Gastroesophageal sphincter (tissue), 4 donors: ENCODE results near the gene PAM16. TPM values are rescaled to one million over a fixed set of nuclear protein-coding genes. Genes with fewer than 3 reads are reported as not detected.

Experiments used
- ATAC-seq: fragments of 150-250 bp; one replicate; pipeline ENCODE4 v1.9.1; 2016; ENCODE audit warnings: mild to moderate bottlenecking, moderate library complexity
- H3K27ac ChIP-seq, 4 donors: fragments of 200-600 bp; sonication (generic) in 3 of 4; 1 replicate in 3 of 4; 2 replicates in 1 of 4; pipeline ENCODE4 v1.5.1; 2016 to 2019
- H3K27me3 ChIP-seq: fragments of 200-600 bp; sonication (generic); one replicate; pipeline ENCODE4 v1.5.1; 2019
- H3K36me3 ChIP-seq, 2 donors: fragments of 200-600 bp; sonication (generic); one replicate each; pipeline ENCODE4 v1.5.1; 2019; ENCODE audit warnings: control low read depth in 1 of 2
- H3K4me1 ChIP-seq, 3 donors: fragments of 200-600 bp; sonication (generic); 1 replicate in 2 of 3; 2 replicates in 1 of 3; pipeline ENCODE4 v1.5.1; 2016 to 2019; ENCODE audit warnings: control low read depth in 2 of 3
- H3K4me3 ChIP-seq, 2 donors: fragments of 200-600 bp; sonication (generic); one replicate each; pipeline ENCODE4 v1.5.1; 2019; ENCODE audit warnings: mild to moderate bottlenecking in 1 of 2, moderate library complexity in 1 of 2
- H3K9me3 ChIP-seq, 3 donors: fragments of 200-600 bp; sonication (generic); one replicate each; pipeline ENCODE4 v1.5.1; 2017 to 2019; ENCODE audit warnings: control low read depth in 2 of 3
- EP300 ChIP-seq: sonication (generic); formaldehyde crosslinking; IDR thresholded peaks from one replicate; pipeline ENCODE4 v1.6.1; 2017; ENCODE audit warnings: antibody characterized with exemption, mild to moderate bottlenecking
- POLR2A ChIP-seq, 2 donors: fragments of 450-650 bp; IDR thresholded peaks; one replicate each; pipeline ENCODE4 v1.6.1; 2017; ENCODE audit warnings: antibody characterized with exemption in 2 of 2, mild to moderate bottlenecking in 2 of 2, moderate library complexity in 1 of 2
- POLR2AphosphoS5 ChIP-seq: sonication (generic); formaldehyde crosslinking; IDR thresholded peaks from one replicate; pipeline ENCODE4 v1.6.1; 2017; ENCODE audit warnings: antibody characterized with exemption
- WGBS, 2 donors: methylation state at CpG; one replicate each; pipeline ENCODE4 v1.1.5; 2018; ENCODE audit warnings: low coverage in 1 of 2; 5-methylcytosine and 5-hydroxymethylcytosine counted together
- total RNA-seq, 4 donors: library from RNA; depleted of rRNA; stranded (reverse); fragments of >200 nt; gene quantifications; one replicate each; pipeline ENCODE4 v1.1.0, GENCODE V29; 2016
- TF ChIP-seq, protein P1 (sequence below), 4 experiments: fragments of 200-600 bp in 2 of 4; fragments of 450-650 bp in 2 of 4; sonication (generic) in 1 of 4; IDR thresholded peaks; one replicate each; pipeline ENCODE4 v1.5.1; 2017 to 2019; ENCODE audit warnings: antibody characterized with exemption in 4 of 4, mild to moderate bottlenecking in 2 of 4, moderate library complexity in 2 of 4

Gene PAM16
- total RNA-seq, 4 donors from 2014 or later = 26.0 to 37.3 (median 34.7) TPM

- H3K9me3 ChIP-seq = no peaks in the 10 kb centered on the region
- 40 to 100% methylated on average over 1 to 7 of the region's 15 CpGs for WGBS, 2 donors
- H3K4me3 ChIP-seq = no peak overlapping the region
- TF ChIP-seq POLR2AphosphoS5 (peak; percentile 61), POLR2A (IDR thresholded peaks at IDR 0.05) (no peak), EP300 (no peak)
- TF ChIP-seq, protein P1, sequence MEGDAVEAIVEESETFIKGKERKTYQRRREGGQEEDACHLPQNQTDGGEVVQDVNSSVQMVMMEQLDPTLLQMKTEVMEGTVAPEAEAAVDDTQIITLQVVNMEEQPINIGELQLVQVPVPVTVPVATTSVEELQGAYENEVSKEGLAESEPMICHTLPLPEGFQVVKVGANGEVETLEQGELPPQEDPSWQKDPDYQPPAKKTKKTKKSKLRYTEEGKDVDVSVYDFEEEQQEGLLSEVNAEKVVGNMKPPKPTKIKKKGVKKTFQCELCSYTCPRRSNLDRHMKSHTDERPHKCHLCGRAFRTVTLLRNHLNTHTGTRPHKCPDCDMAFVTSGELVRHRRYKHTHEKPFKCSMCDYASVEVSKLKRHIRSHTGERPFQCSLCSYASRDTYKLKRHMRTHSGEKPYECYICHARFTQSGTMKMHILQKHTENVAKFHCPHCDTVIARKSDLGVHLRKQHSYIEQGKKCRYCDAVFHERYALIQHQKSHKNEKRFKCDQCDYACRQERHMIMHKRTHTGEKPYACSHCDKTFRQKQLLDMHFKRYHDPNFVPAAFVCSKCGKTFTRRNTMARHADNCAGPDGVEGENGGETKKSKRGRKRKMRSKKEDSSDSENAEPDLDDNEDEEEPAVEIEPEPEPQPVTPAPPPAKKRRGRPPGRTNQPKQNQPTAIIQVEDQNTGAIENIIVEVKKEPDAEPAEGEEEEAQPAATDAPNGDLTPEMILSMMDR (IDR thresholded peaks at IDR 0.05) = peak in 1 of 4 experiments; percentile 4
- peaks cover 0 to 28% (median 22%) of the 10 kb centered on the region in 3 donors for H3K4me1 ChIP-seq
- peak overlapping the region; percentile 12 to 91 (median 82) for H3K27ac ChIP-seq
- no peaks in the 10 kb centered on the region for H3K27me3 ChIP-seq
- peak; percentile 97 for ATAC-seq
- H3K36me3 ChIP-seq = no peaks in the 10 kb centered on the region
Observed at GRCh38 chr16:4298761-4299522, 52.2 kb downstream of the PAM16 start.

DNA sequence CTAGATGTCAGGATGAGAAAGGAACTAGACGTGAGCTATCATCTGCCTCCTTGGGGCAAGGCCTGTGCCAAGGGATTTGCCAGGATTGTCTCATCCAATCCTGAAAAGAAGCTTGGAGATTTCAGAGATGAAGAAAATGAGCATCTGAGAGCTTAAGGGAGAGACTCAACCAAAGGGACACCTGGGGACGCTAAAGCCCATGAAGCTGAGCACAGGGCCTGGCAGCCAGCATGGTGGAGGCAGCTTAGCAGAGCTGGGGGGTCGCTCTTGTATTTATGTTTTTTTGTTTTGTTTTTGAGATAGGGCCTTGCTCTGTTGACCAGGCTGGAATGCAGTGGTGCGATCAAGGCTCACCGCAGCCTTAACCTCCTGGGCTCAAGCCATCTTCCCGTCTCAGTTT, 53.6 kb downstream of the PAM16 start:
- 81 to 97% methylated on average over 6 of the region's 6 CpGs for WGBS, 2 donors
- H3K27ac ChIP-seq = peak overlapping the region in 1 of 4 donors; percentile 81
- H3K36me3 ChIP-seq = no peaks in the 10 kb centered on the region
- no peak for TF ChIP-seq POLR2A (IDR thresholded peaks at IDR 0.05)
- TF ChIP-seq EP300 = no peak
- TF ChIP-seq POLR2AphosphoS5 = no peak
- TF ChIP-seq, protein P1 (IDR thresholded peaks at IDR 0.05) = no peak
- H3K4me1 ChIP-seq = peaks cover 0 to 42% (median 33%) of the 10 kb centered on the region in 3 donors
- no peak for ATAC-seq
- H3K4me3 ChIP-seq = no peak overlapping the region
- no peaks in the 10 kb centered on the region for H3K9me3 ChIP-seq
- H3K27me3 ChIP-seq = no peaks in the 10 kb centered on the region

GRCh38 chr16:4295581-4295980, 55.5 kb downstream of the PAM16 start:
- peaks cover 0 to 55% (median 40%) of the 10 kb centered on the region in 3 donors for H3K4me1 ChIP-seq
- no peaks in the 10 kb centered on the region for H3K9me3 ChIP-seq
- TF ChIP-seq EP300 (no peak), POLR2A (IDR thresholded peaks at IDR 0.05) (no peak), POLR2AphosphoS5 (no peak)
- no peak for ATAC-seq
- H3K36me3 ChIP-seq = no peaks in the 10 kb centered on the region
- H3K27ac ChIP-seq = no peak overlapping the region
- no peak overlapping the region for H3K4me3 ChIP-seq
- no peaks in the 10 kb centered on the region for H3K27me3 ChIP-seq
- 84 to 92% methylated on average over 3 to 6 of the region's 6 CpGs for WGBS, 2 donors

DNA sequence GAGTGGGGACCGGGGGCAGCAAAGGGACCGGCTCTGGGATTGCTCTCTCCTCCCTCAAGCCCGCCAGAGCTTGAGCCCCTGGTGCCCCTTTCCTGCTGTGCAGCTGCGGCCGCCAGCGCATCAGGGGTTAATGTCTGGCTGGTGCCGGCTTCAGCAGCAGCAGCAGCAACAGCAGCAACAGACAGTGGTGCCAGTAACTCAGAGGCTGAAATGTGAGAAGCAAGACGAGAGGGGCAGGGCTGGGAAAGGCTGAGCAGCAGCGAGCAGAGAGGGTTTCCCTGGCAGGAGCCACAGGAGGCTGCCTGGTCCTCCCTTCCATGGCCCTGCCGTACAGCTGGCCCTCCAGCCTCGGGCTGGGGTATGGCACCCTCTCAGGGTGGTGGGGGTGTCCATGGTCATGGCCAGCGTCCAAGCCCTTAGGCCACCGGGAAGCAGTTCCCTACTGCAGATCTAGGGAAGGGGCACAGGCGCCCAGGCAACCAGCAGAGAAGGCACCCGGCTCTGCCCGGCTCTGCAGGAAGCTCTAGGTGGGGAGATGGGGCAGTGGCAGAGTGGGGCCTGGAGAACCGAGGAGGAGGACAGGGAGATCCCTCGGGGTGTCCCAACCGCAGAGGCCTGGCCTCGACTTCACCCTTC, 57.2 kb downstream of the PAM16 start:
- peak; percentile 76 for ATAC-seq
- H3K4me3 ChIP-seq = no peak overlapping the region
- peak overlapping the region in 3 of 4 donors; percentile 74 to 85 (median 74) for H3K27ac ChIP-seq
- no peaks in the 10 kb centered on the region for H3K9me3 ChIP-seq
- no peaks in the 10 kb centered on the region for H3K27me3 ChIP-seq
- H3K4me1 ChIP-seq = peaks cover 0 to 46% (median 31%) of the 10 kb centered on the region in 3 donors
- 10% methylated on average over 2 of the region's 20 CpGs; no CpG with 5 or more reads in 1 of the 2 donors for WGBS, 2 donors
- no peaks in the 10 kb centered on the region for H3K36me3 ChIP-seq
- TF ChIP-seq POLR2A (IDR thresholded peaks at IDR 0.05) (no peak), POLR2AphosphoS5 (peak; percentile 33)
- TF ChIP-seq, protein P1 (IDR thresholded peaks at IDR 0.05) = no peak

DNA sequence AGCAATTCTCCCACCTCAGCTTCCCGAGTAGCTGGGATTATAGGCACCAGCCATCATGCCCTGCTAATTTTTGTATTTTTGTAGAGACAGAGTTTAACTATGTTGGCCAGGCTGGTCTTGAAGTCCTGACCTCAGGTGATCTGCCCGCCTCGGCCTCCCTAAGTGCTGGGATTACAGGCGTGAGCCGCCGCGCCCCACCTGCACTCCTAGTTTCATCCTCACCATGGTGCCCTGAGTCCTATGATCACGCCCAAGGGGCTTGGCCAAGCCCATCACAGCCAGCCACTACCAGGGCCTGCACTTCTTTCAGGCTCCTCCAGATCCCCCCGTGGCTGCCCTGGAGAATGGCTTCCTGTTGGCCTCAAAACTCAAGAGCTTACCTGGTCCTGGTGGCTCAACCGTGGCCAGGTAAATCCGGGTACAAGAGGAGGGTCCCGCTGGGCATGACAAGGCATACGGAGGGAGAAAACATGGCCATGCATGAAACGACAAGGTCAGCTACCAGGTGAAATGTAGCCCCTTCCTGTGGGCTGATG, 57.9 kb downstream of the PAM16 start:
- Histone ChIP-seq H3K9me3 (no peaks in the 10 kb centered on the region), H3K4me1 (peaks cover 0 to 46% (median 29%) of the 10 kb centered on the region in 3 donors), H3K4me3 (no peak overlapping the region), H3K27me3 (no peaks in the 10 kb centered on the region), H3K27ac (peak overlapping the region in 3 of 4 donors; percentile 74 to 85 (median 74)), H3K36me3 (no peaks in the 10 kb centered on the region)
- ATAC-seq = no peak
- WGBS, 2 donors = 0 to 59% methylated on average over 1 to 2 of the region's 14 CpGs
- no peak for TF ChIP-seq EP300
- TF ChIP-seq POLR2AphosphoS5 = no peak
- TF ChIP-seq, protein P1 (IDR thresholded peaks at IDR 0.05) = no peak
- no peak for TF ChIP-seq POLR2A (IDR thresholded peaks at IDR 0.05)
